Keratinocyte (primary cell): Measurements from ENCODE around the gene OBSCN. TPM values are rescaled to one million over a fixed set of nuclear protein-coding genes. Genes with fewer than 3 reads are reported as not detected.

ENCODE experiments used
- DNase-seq: peaks from one replicate; pipeline ENCODE4 v3.0.0-alpha.2; 2011; ENCODE audit warnings: low read depth, missing footprints, low spot score
- FAIRE-seq: peaks from 2 replicates; lab custom pipeline; 2011; peaks lifted over from hg19 to GRCh38; lab: Jason Lieb, UNC
- H2AFZ ChIP-seq: 2 replicates; pipeline ENCODE4 v1.6.0; 2012; ENCODE audit warnings: low read length, control low read depth, inconsistent platforms; ENCODE audit not compliant: control insufficient read depth
- H3K27ac ChIP-seq: 2 replicates; pipeline ENCODE4 v1.5.1; 2011; ENCODE audit warnings: low read length; ENCODE audit not compliant: control insufficient read depth, insufficient read depth
- H3K27me3 ChIP-seq: 3 replicates; pipeline ENCODE4 v1.6.0; 2011; ENCODE audit warnings: low read length; ENCODE audit not compliant: control insufficient read depth, insufficient read depth; ENCODE audit errors: extremely low read depth
- H3K36me3 ChIP-seq, 2 experiments: 2 replicates in 1 of 2; 3 replicates in 1 of 2; pipeline ENCODE4 v1.5.1; 2011; ENCODE audit warnings: low read length in 2 of 2, mild to moderate bottlenecking in 1 of 2; ENCODE audit not compliant: control insufficient read depth in 2 of 2, insufficient read depth in 2 of 2; ENCODE audit errors: extremely low read depth in 1 of 2
- H3K4me1 ChIP-seq: 3 replicates; pipeline ENCODE4 v1.5.1; 2011; ENCODE audit warnings: low read length; ENCODE audit not compliant: control insufficient read depth, insufficient read depth; ENCODE audit errors: extremely low read depth
- H3K4me2 ChIP-seq: 3 replicates; pipeline ENCODE4 v1.6.0; 2011; ENCODE audit warnings: low read depth, low read length; ENCODE audit not compliant: control insufficient read depth, insufficient read depth; ENCODE audit errors: extremely low read depth
- H3K4me3 ChIP-seq, 3 experiments: fragments of 200-600 bp in 1 of 3; sonication (generic) in 1 of 3; 2 replicates in 2 of 3; 3 replicates in 1 of 3; pipeline ENCODE4 v1.5.1; 2011 to 2016; ENCODE audit warnings: low read length in 3 of 3, mild to moderate bottlenecking in 3 of 3, control low read depth in 2 of 3, inconsistent platforms in 1 of 3, low read depth in 1 of 3, mixed read lengths in 1 of 3, mixed run types in 1 of 3, moderate library complexity in 1 of 3; ENCODE audit not compliant: control insufficient read depth in 2 of 3, insufficient read depth in 2 of 3; ENCODE audit errors: extremely low read depth in 1 of 3
- H3K79me2 ChIP-seq: 2 replicates; pipeline ENCODE4 v1.6.0; 2012; ENCODE audit warnings: low read length; ENCODE audit not compliant: control insufficient read depth, insufficient read depth
- H3K9ac ChIP-seq: 3 replicates; pipeline ENCODE4 v1.6.0; 2011; ENCODE audit warnings: low read length; ENCODE audit not compliant: control insufficient read depth, insufficient read depth; ENCODE audit errors: extremely low read depth
- H3K9me1 ChIP-seq: 3 replicates; pipeline ENCODE4 v1.6.0; 2011; ENCODE audit warnings: low read length; ENCODE audit not compliant: control insufficient read depth, insufficient read depth; ENCODE audit errors: extremely low read depth
- H3K9me3 ChIP-seq: 2 replicates; pipeline ENCODE4 v1.5.1; 2012; ENCODE audit warnings: low read depth, low read length; ENCODE audit not compliant: control insufficient read depth
- H4K20me1 ChIP-seq: 3 replicates; pipeline ENCODE4 v1.6.0; 2011; ENCODE audit warnings: low read length; ENCODE audit not compliant: control insufficient read depth, insufficient read depth; ENCODE audit errors: extremely low read depth
- EZH2 ChIP-seq: IDR thresholded peaks from one replicate; pipeline ENCODE4 v1.6.1; 2012; ENCODE audit warnings: inconsistent platforms, mild to moderate bottlenecking, low read length, moderate library complexity
- dilution Hi-C: fragments of 300-500 bp; cut with MboI; formaldehyde crosslinking; loops from one replicate; pipeline ENCODE4 v1.7.0; 2020; ENCODE audit warnings: low sequenced_read_pairs; ENCODE audit not compliant: extremely low pct_ligation_motif_present
- polyA plus RNA-seq, 5 experiments: library from polyadenylated mRNA; depleted of rRNA in 3 of 5; stranded (reverse) in 3 of 5; stranded (forward) in 1 of 5; unstranded in 1 of 5; fragments of >200 nt; gene quantifications; 1 replicate in 1 of 5; 2 replicates in 3 of 5; 3 replicates in 1 of 5; pipeline versions ENCODE4 v1.2.1 to v1.2.3, GENCODE V29; 2011 to 2012; ENCODE audit warnings: missing spikeins in 2 of 5, low read depth in 1 of 5, low replicate concordance in 1 of 5
- TF ChIP-seq, protein P1 (sequence below), 3 experiments: IDR thresholded peaks in 1 of 3; conservative IDR thresholded peaks in 1 of 3; optimal IDR thresholded peaks in 1 of 3; 2 replicates in 2 of 3; 3 replicates in 1 of 3; pipeline versions ENCODE3 to v1.5.1; 2011; ENCODE audit warnings: low read length in 3 of 3, mild to moderate bottlenecking in 3 of 3, moderate library complexity in 2 of 3, control low read depth in 1 of 3, inconsistent platforms in 1 of 3; ENCODE audit not compliant: insufficient read depth in 2 of 3; ENCODE audit errors: extremely low read depth in 1 of 3

The OBSCN gene
- polyA plus RNA-seq, 1 donor (not counting 4 experiments of a cell fraction or from before 2014, with no cell fraction given), result 1.8 TPM

DNA sequence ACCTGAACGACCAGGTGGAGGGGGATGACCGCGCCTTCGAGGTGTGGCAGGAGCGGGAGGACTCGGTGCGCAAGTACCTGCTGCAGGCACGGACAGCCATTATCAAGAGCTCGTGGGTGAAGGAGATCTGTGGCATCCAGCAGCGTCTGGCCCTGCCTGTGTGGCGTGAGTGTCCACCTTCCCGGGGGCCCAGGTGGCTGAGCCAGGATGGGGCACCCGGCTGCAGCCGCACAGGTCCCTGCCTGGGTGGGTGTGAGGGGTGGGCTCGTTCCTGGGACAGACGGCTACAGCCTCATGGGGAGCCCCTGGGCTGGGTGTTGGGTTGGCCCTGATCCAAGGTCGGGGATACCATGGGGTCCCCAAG, 133.6 kb downstream of the OBSCN start:
- Histone ChIP-seq H3K36me3 (peaks cover 0 to 2% of the 10 kb centered on the region in 2 experiments), H3K4me2 (no peak overlapping the region), H3K9ac (no peak overlapping the region), H3K9me3 (peaks cover 5% of the 10 kb centered on the region), H3K79me2 (no peaks in the 10 kb centered on the region), H3K27ac (no peak overlapping the region), H3K27me3 (no peaks in the 10 kb centered on the region), H3K4me1 (no peaks in the 10 kb centered on the region), H3K9me1 (no peaks in the 10 kb centered on the region), H3K4me3 (no peak overlapping the region), H2AFZ (no peak overlapping the region), H4K20me1 (no peaks in the 10 kb centered on the region)
- DNase-seq, result no peak
- TF ChIP-seq, protein P1, sequence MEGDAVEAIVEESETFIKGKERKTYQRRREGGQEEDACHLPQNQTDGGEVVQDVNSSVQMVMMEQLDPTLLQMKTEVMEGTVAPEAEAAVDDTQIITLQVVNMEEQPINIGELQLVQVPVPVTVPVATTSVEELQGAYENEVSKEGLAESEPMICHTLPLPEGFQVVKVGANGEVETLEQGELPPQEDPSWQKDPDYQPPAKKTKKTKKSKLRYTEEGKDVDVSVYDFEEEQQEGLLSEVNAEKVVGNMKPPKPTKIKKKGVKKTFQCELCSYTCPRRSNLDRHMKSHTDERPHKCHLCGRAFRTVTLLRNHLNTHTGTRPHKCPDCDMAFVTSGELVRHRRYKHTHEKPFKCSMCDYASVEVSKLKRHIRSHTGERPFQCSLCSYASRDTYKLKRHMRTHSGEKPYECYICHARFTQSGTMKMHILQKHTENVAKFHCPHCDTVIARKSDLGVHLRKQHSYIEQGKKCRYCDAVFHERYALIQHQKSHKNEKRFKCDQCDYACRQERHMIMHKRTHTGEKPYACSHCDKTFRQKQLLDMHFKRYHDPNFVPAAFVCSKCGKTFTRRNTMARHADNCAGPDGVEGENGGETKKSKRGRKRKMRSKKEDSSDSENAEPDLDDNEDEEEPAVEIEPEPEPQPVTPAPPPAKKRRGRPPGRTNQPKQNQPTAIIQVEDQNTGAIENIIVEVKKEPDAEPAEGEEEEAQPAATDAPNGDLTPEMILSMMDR (optimal IDR thresholded peaks at IDR 0.05 in 1 of 3, IDR thresholded peaks at IDR 0.05 in 1 of 3, conservative IDR thresholded peaks at IDR 0.05 in 1 of 3; ENCODE audit: extremely low read depth in 1 of 3, insufficient read depth in 2 of 3, low read length in 3 of 3), result no peak
- no peak for TF ChIP-seq EZH2
- no peak for FAIRE-seq
- dilution Hi-C loops, result no loop called here

- dilution Hi-C loops, result no loop called here
- TF ChIP-seq, protein P1 (optimal IDR thresholded peaks at IDR 0.05 in 1 of 3, IDR thresholded peaks at IDR 0.05 in 1 of 3, conservative IDR thresholded peaks at IDR 0.05 in 1 of 3; ENCODE audit: extremely low read depth in 1 of 3, insufficient read depth in 2 of 3, low read length in 3 of 3), result no peak
- TF ChIP-seq EZH2, result no peak
- H3K4me2 ChIP-seq, result no peak overlapping the region
These were observed 134.2 kb downstream of the OBSCN start for GRCh38 chr1:228341814-228342626.

More at GRCh38 chr1:228341814-228342626, 134.2 kb downstream of the OBSCN start:
- peaks cover 2% of the 10 kb centered on the region for H3K27me3 ChIP-seq
- no peak overlapping the region for H2AFZ ChIP-seq
- DNase-seq (no peak), FAIRE-seq (no peak)
- no peak overlapping the region for H3K4me3 ChIP-seq
- peaks cover 5% of the 10 kb centered on the region for H3K9me3 ChIP-seq
- H3K36me3 ChIP-seq, result no peaks in the 10 kb centered on the region
- H3K27ac ChIP-seq, result no peak overlapping the region
- no peak overlapping the region for H3K9ac ChIP-seq
- no peaks in the 10 kb centered on the region for H4K20me1 ChIP-seq
- no peaks in the 10 kb centered on the region for H3K4me1 ChIP-seq
- H3K9me1 ChIP-seq, result no peaks in the 10 kb centered on the region
- no peaks in the 10 kb centered on the region for H3K79me2 ChIP-seq
